ENCODE results near the gene MYH7B.

The MYH7B gene

GRCh38 chr20:34994509-34995131, 39.0 kb downstream of the MYH7B start:
- no peak for DNase-seq

- DNase-seq: no peak
These were observed 39.5 kb downstream of the MYH7B start for GRCh38 chr20:34995192-34995591.

- no peak for DNase-seq
These were observed 40.0 kb downstream of the MYH7B start for GRCh38 chr20:34995696-34996095.

- DNase-seq: no peak
These were observed 40.8 kb downstream of the MYH7B start for GRCh38 chr20:34996243-34997028.

GRCh38 chr20:34997131-34997561, 41.5 kb downstream of the MYH7B start:
- DNase-seq: no peak

- DNase-seq: no peak
These were observed 42.1 kb downstream of the MYH7B start for GRCh38 chr20:34997774-34998173.

- no peak for DNase-seq
These were observed 42.8 kb downstream of the MYH7B start for GRCh38 chr20:34998331-34998950.

GRCh38 chr20:34999021-34999451, 43.4 kb downstream of the MYH7B start:
- no peak for DNase-seq

GRCh38 chr20:34999782-35000181, 44.1 kb downstream of the MYH7B start:
- DNase-seq: no peak

- DNase-seq: no peak
These were observed 44.7 kb downstream of the MYH7B start for GRCh38 chr20:35000311-35000921.

- DNase-seq: no peak
These were observed 45.4 kb downstream of the MYH7B start for GRCh38 chr20:35000922-35001595.

GRCh38 chr20:35001596-35002362, 46.1 kb downstream of the MYH7B start:
- DNase-seq: no peak

- DNase-seq: no peak
These were observed 47.0 kb downstream of the MYH7B start for GRCh38 chr20:35002426-35003210.

GRCh38 chr20:35003211-35004031, 47.8 kb downstream of the MYH7B start:
- DNase-seq: no peak

- no peak for DNase-seq
These were observed 48.5 kb downstream of the MYH7B start for GRCh38 chr20:35004051-35004725.

GRCh38 chr20:35004749-35005462, 49.2 kb downstream of the MYH7B start:
- DNase-seq: no peak

All from activated naive CD4-positive, alpha-beta T cell (primary cell).